Stimulated activated CD4-positive, alpha-beta T cell treated with anti-CD3 and anti-CD28 coated beads, Interleukin-1b, Interleukin-23, amount 100 ng/mL, for 24 hours (primary cell): ENCODE results near the gene TSLP.

Experiments used
- DNase-seq, 4 experiments: peaks; one replicate each; pipeline ENCODE4 v3.0.0-alpha.2; 2020; ENCODE audit warnings: low read depth in 4 of 4, low spot score in 1 of 4

Gene TSLP

GRCh38 chr5:111095982-111096381 is 24.5 kb downstream of the TSLP start:
- DNase-seq, result no peak

GRCh38 chr5:111099058-111099778 is 27.7 kb downstream of the TSLP start:
- no peak for DNase-seq

GRCh38 chr5:111106320-111106948 is 34.9 kb downstream of the TSLP start:
- DNase-seq, result no peak

- DNase-seq, result no peak
These were observed 35.9 kb downstream of the TSLP start for GRCh38 chr5:111107371-111107770.

- DNase-seq, result no peak
These were observed 40.4 kb downstream of the TSLP start for GRCh38 chr5:111111956-111112355.

GRCh38 chr5:111113678-111114077 is 42.2 kb downstream of the TSLP start:
- DNase-seq, result no peak

- DNase-seq, result no peak
These were observed 43.7 kb downstream of the TSLP start for GRCh38 chr5:111115229-111115628.

- DNase-seq, result no peak
These were observed 45.0 kb downstream of the TSLP start for GRCh38 chr5:111116550-111116949.

- DNase-seq, result no peak
These were observed 45.6 kb downstream of the TSLP start for GRCh38 chr5:111117136-111117535.

GRCh38 chr5:111119221-111119620 is 47.7 kb downstream of the TSLP start:
- no peak for DNase-seq

- no peak for DNase-seq
These were observed 48.3 kb downstream of the TSLP start for GRCh38 chr5:111119856-111120255.

- no peak for DNase-seq
These were observed 49.4 kb downstream of the TSLP start for GRCh38 chr5:111120911-111121310.

GRCh38 chr5:111121926-111122325 is 50.4 kb downstream of the TSLP start:
- DNase-seq, result no peak

- DNase-seq, result no peak
These were observed 50.9 kb downstream of the TSLP start for GRCh38 chr5:111122398-111122797.

GRCh38 chr5:111124793-111125192 is 53.3 kb downstream of the TSLP start:
- no peak for DNase-seq

- no peak for DNase-seq
These were observed 55.4 kb downstream of the TSLP start for GRCh38 chr5:111126896-111127295.
